GM12878 (cell line): Measurements from ENCODE around the gene RMND1. TPM values are rescaled to one million over a fixed set of nuclear protein-coding genes. Genes with fewer than 3 reads are reported as not detected.

Experiments
- ATAC-seq: fragments of 200-7000 bp; cut with Tn5 transposase; 3 replicates; pipeline ENCODE4 v1.9.1; 2020; ENCODE audit warnings: mild to moderate bottlenecking, moderate library complexity
- BruUV-seq: library from RNA; stranded (reverse); fragments of 400-500 nt; replicated peaks from 2 replicates; lab custom pipeline; 2021; lab: Mats Ljungman, UMichigan
- CTCF ChIA-PET: fragments of 300-600 bp; sonication (Branson Sonifier 250); formaldehyde crosslinking; extraction: SDS; loops from one replicate; lab custom pipeline; 2021; ENCODE audit warnings: inconsistent platforms; lab: Yijun Ruan, JAX
- POLR2A ChIA-PET: fragments of 350-600 bp; formaldehyde crosslinking; extraction: SDS; loops from one replicate; lab custom pipeline; 2021; ENCODE audit warnings: inconsistent platforms; lab: Charles Lee
- RAD21 ChIA-PET: fragments of 300-600 bp; sonication (Branson Sonifier 250); formaldehyde crosslinking; loops from one replicate; lab custom pipeline; 2023; ENCODE audit warnings: antibody characterized with exemption; ENCODE audit not compliant: unreplicated experiment; lab: Charles Lee
- SMC1A ChIA-PET: fragments of 300-600 bp; sonication (Branson Sonifier 250); formaldehyde crosslinking; loops from one replicate; lab custom pipeline; 2023; ENCODE audit not compliant: unreplicated experiment, uncharacterized antibody; lab: Charles Lee
- DNase-seq: peaks from one replicate; pipeline ENCODE4 v3.0.0-alpha.2; 2011; ENCODE audit warnings: low read depth, low spot score
- FAIRE-seq: peaks from 3 replicates; lab custom pipeline; 2011; peaks lifted over from hg19 to GRCh38; lab: Jason Lieb, UNC
- H2AFZ ChIP-seq: 2 replicates; pipeline ENCODE4 v1.6.0; 2011; ENCODE audit warnings: low read depth, low read length, control low read depth; ENCODE audit not compliant: control insufficient read depth
- H3K27ac ChIP-seq: 2 replicates; pipeline ENCODE4 v1.5.1; 2011; ENCODE audit warnings: control low read depth; ENCODE audit not compliant: control insufficient read depth, insufficient read depth
- H3K27me3 ChIP-seq, 2 experiments: replicated peaks in 1 of 2; 2 replicates each; pipeline versions ENCODE4 v1.6.0 to v1.6.1; 2011; ENCODE audit warnings: low read length in 1 of 2; ENCODE audit not compliant: control insufficient read depth in 2 of 2, insufficient read depth in 2 of 2
- H3K36me3 ChIP-seq, 2 experiments: 2 replicates each; pipeline ENCODE4 v1.5.1; 2011; ENCODE audit warnings: low read length in 1 of 2; ENCODE audit not compliant: control insufficient read depth in 2 of 2, insufficient read depth in 2 of 2
- H3K4me1 ChIP-seq: 2 replicates; pipeline ENCODE4 v1.6.1; 2011; ENCODE audit warnings: mild to moderate bottlenecking, low read length, moderate library complexity, mixed read lengths; ENCODE audit not compliant: control insufficient read depth, insufficient read depth
- H3K4me2 ChIP-seq: 2 replicates; pipeline ENCODE4 v1.6.0; 2011; ENCODE audit warnings: control low read depth; ENCODE audit not compliant: control insufficient read depth, insufficient read depth
- H3K4me3 ChIP-seq: fragments of 200-600 bp; sonication (generic); 2 replicates; pipeline ENCODE4 v1.5.1; 2016
- H3K79me2 ChIP-seq: 2 replicates; pipeline ENCODE4 v1.6.0; 2011; ENCODE audit warnings: low read length; ENCODE audit not compliant: control insufficient read depth, insufficient read depth
- H3K9ac ChIP-seq: 2 replicates; pipeline ENCODE4 v1.8.0; 2011; ENCODE audit warnings: low read length, control low read depth, mixed read lengths; ENCODE audit not compliant: control insufficient read depth, insufficient read depth
- H3K9me3 ChIP-seq: replicated peaks from 3 replicates; pipeline ENCODE4 v1.5.1; 2011; ENCODE audit warnings: mild to moderate bottlenecking, low read length; ENCODE audit not compliant: control insufficient read depth, insufficient read depth
- H4K20me1 ChIP-seq: 2 replicates; pipeline ENCODE4 v1.6.0; 2011; ENCODE audit not compliant: control insufficient read depth, insufficient read depth
- CEBPB ChIP-seq, 2 experiments: fragments of 150-350 bp in 1 of 2; IDR thresholded peaks; 2 replicates each; pipeline ENCODE4 v1.6.1; 2012 to 2014; ENCODE audit warnings: low read depth in 2 of 2, low read length in 2 of 2, borderline replicate concordance in 1 of 2, inconsistent platforms in 1 of 2
- CHD2 ChIP-seq: IDR thresholded peaks from 2 replicates; pipeline ENCODE4 v1.6.1; 2011; ENCODE audit warnings: low read depth, low read length, improper control_type of control experiment, borderline replicate concordance
- E4F1 ChIP-seq: fragments of 450-650 bp; IDR thresholded peaks from 2 replicates; pipeline ENCODE4 v1.6.1; 2018; ENCODE audit warnings: borderline replicate concordance, mild to moderate bottlenecking; ENCODE audit not compliant: partially characterized antibody
- ETV6 ChIP-seq, 2 experiments: fragments of 450-650 bp in 1 of 2; IDR thresholded peaks in 1 of 2; conservative IDR thresholded peaks in 1 of 2; 2 replicates each; pipeline ENCODE4 v1.6.1; 2014; ENCODE audit warnings: antibody characterized with exemption in 1 of 2, borderline replicate concordance in 1 of 2, low read depth in 1 of 2, mild to moderate bottlenecking in 1 of 2, moderate library complexity in 1 of 2
- LARP7 ChIP-seq: fragments of 450-650 bp; IDR thresholded peaks from 2 replicates; pipeline ENCODE4 v1.6.1; 2017; ENCODE audit warnings: mild to moderate bottlenecking
- NBN ChIP-seq: fragments of 450-650 bp; IDR thresholded peaks from 2 replicates; pipeline ENCODE4 v1.6.1; 2016
- NFYA ChIP-seq: IDR thresholded peaks from 2 replicates; pipeline ENCODE4 v1.6.1; 2011; ENCODE audit warnings: low read depth, mild to moderate bottlenecking, low read length, improper control_type of control experiment, borderline replicate concordance
- POLR2AphosphoS5 ChIP-seq: IDR thresholded peaks from 2 replicates; pipeline ENCODE4 v1.6.1; 2011; ENCODE audit warnings: mild to moderate bottlenecking, low read length, inconsistent platforms
- POU2F2 ChIP-seq: IDR thresholded peaks from 3 replicates; pipeline ENCODE4 v1.6.1; 2011; ENCODE audit warnings: low read depth, mild to moderate bottlenecking, low read length, borderline replicate concordance
- RB1 ChIP-seq: fragments of 450-650 bp; formaldehyde crosslinking; IDR thresholded peaks from 2 replicates; pipeline ENCODE4 v1.6.1; 2017; ENCODE audit warnings: mild to moderate bottlenecking, borderline replicate concordance
- RBBP5 ChIP-seq: fragments of 200-600 bp; sonication (generic); conservative IDR thresholded peaks from 2 replicates; pipeline ENCODE4 v1.6.1; 2016
- USF2 ChIP-seq: IDR thresholded peaks from 2 replicates; pipeline ENCODE4 v1.6.1; 2011; ENCODE audit warnings: low read depth, low read length, improper control_type of control experiment, borderline replicate concordance
- ZBTB33 ChIP-seq: fragments of 450-650 bp; IDR thresholded peaks from 2 replicates; pipeline ENCODE4 v1.6.1; 2017; ENCODE audit warnings: mild to moderate bottlenecking
- WGBS: methylation state at CpG from one replicate; pipeline ENCODE4 v1.1.6; 2016; ENCODE audit warnings: low lambda C conversion rate; ENCODE audit not compliant: insufficient replicate concordance, insufficient coverage; ENCODE audit errors: missing lambda C conversion rate; 5-methylcytosine and 5-hydroxymethylcytosine counted together
- in situ Hi-C: fragments of 300-500 bp; cut with MboI; formaldehyde crosslinking; loops from 9 replicates; pipeline ENCODE4 v1.14.3; 2018; ENCODE audit warnings: mixed read lengths
- intact Hi-C: fragments of 100-400 bp; cut with micrococcal nuclease; formaldehyde crosslinking; loops from one replicate; pipeline ENCODE4 v1.14.2; 2022; ENCODE audit not compliant: unreplicated experiment
- polyA plus RNA-seq, 11 experiments: library from polyadenylated mRNA; depleted of rRNA in 4 of 11; unstranded in 6 of 11; stranded (reverse) in 5 of 11; fragments of >200 nt; fragmentation: Nextera tagmentation in 4 of 11; fragmentation: Illumina TruSeq in 1 of 11; extraction: Ambion mirVana in 4 of 11; extraction: Trizol in 1 of 11; gene quantifications; 1 replicate in 1 of 11; 2 replicates in 10 of 11; pipeline versions ENCODE4 v1.2.1 to v1.2.3, GENCODE V29; 2011 to 2016; ENCODE audit warnings: inconsistent platforms in 2 of 11, missing spikeins in 2 of 11, low read depth in 1 of 11
- total RNA-seq, 4 experiments: library from RNA; depleted of rRNA in 3 of 4; stranded (reverse); fragments of >200 nt in 3 of 4; fragmentation: Illumina TruSeq in 1 of 4; extraction: Trizol in 1 of 4; gene quantifications; 2 replicates each; pipeline versions ENCODE4 v1.2.1 to v1.2.3, GENCODE V29; 2013 to 2021
- TF ChIP-seq, protein P1 (sequence below): fragments of 450-650 bp; formaldehyde crosslinking; IDR thresholded peaks from 2 replicates; pipeline ENCODE4 v1.4.0; 2022; ENCODE audit warnings: mild to moderate bottlenecking, moderate library complexity
- TF ChIP-seq, protein P2 (sequence below): fragments of 450-650 bp; IDR thresholded peaks from 2 replicates; pipeline ENCODE4 v1.6.1; 2016; ENCODE audit warnings: mild to moderate bottlenecking

RMND1 gene
- total and polyA plus RNA-seq, 10 of the 15 experiments (the other 5 are each of a cell fraction or from before 2014, with no cell fraction given) = 15.9 to 34.5 (median 21.4) TPM

DNA sequence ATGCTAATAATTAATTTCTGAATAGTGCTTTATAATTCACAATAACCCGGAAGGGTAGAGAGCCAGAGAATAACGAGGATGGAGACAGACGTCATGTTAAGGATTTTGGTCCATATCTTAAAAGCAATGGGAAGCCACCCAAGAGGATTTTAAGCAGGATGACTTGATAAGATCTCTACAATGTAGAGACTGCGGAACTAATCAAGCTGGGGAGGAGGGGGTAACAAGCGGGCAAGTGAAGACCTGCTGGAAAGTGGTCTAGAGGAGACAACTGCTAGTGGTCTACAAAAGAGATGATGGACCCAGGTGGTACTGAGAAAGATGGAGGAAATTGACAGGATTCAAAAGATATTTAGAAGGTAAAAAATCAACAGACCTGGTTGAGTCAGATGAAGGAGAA, 67.8 kb downstream of the RMND1 start:
- Histone ChIP-seq H3K27me3 (no peaks in the 10 kb centered on the region), H3K4me1 (peaks cover 31% of the 10 kb centered on the region), H3K4me3 (no peak overlapping the region), H2AFZ (no peak overlapping the region), H3K9me3 (no peaks in the 10 kb centered on the region), H3K36me3 (peaks cover 0 to 4% of the 10 kb centered on the region in 2 experiments; a peak in 2 of 4 replicates), H3K79me2 (peaks cover 81% of the 10 kb centered on the region), H3K27ac (no peak overlapping the region), H3K4me2 (no peak overlapping the region), H4K20me1 (no peaks in the 10 kb centered on the region), H3K9ac (no peak overlapping the region)
- ChIA-PET SMC1A (no interaction called here), RAD21 (no interaction called here), POLR2A (interaction anchor here (0.6 kb wide), 1 partner anchor 1691 kb away, joined by 3 read pairs; no protein-coding TSS in a partner anchor), CTCF (interaction anchor here (1.3 kb wide), 1 partner anchor 11 kb away, joined by 3 read pairs; no protein-coding TSS in a partner anchor)
- no peak for FAIRE-seq
- no peak for DNase-seq
- intact Hi-C loops (no loop called here), in situ Hi-C loops (no loop called here)
- 97% methylated on average over 5 of the region's 5 CpGs for WGBS
- ATAC-seq = no peak
- BruUV-seq = no TSS peak
- TF ChIP-seq, protein P1, sequence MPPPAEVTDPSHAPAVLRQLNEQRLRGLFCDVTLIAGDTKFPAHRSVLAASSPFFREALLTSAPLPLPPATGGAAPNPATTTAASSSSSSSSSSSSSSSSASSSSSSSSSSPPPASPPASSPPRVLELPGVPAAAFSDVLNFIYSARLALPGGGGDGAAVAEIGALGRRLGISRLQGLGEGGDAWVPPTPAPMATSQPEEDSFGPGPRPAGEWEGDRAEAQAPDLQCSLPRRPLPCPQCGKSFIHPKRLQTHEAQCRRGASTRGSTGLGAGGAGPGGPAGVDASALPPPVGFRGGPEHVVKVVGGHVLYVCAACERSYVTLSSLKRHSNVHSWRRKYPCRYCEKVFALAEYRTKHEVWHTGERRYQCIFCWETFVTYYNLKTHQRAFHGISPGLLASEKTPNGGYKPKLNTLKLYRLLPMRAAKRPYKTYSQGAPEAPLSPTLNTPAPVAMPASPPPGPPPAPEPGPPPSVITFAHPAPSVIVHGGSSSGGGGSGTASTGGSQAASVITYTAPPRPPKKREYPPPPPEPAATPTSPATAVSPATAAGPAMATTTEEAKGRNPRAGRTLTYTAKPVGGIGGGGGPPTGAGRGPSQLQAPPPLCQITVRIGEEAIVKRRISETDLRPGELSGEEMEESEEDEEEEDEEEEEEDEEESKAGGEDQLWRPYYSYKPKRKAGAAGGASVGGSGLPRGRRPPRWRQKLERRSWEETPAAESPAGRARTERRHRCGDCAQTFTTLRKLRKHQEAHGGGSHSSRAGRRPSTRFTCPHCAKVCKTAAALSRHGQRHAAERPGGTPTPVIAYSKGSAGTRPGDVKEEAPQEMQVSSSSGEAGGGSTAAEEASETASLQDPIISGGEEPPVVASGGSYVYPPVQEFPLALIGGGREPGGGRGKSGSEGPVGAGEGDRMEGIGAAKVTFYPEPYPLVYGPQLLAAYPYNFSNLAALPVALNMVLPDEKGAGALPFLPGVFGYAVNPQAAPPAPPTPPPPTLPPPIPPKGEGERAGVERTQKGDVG (CRISPR knock-in tag) = no peak
- no peak for TF ChIP-seq POU2F2
- no peak for TF ChIP-seq E4F1
- no peak for TF ChIP-seq ZBTB33
- no peak for TF ChIP-seq LARP7
- no peak for TF ChIP-seq NBN
- TF ChIP-seq USF2 = no peak
- TF ChIP-seq POLR2AphosphoS5 = no peak
- TF ChIP-seq RBBP5 = no peak
- TF ChIP-seq CEBPB (IDR thresholded peaks at IDR 0.05; ENCODE audit: borderline replicate concordance in 1 of 2, low read depth in 2 of 2, low read length in 2 of 2) = no peak
- no peak for TF ChIP-seq RB1
- no peak for TF ChIP-seq CHD2
- no peak for TF ChIP-seq NFYA
- TF ChIP-seq ETV6 (conservative IDR thresholded peaks at IDR 0.05 in 1 of 2, IDR thresholded peaks at IDR 0.05 in 1 of 2; ENCODE audit: borderline replicate concordance in 1 of 2, low read depth in 1 of 2) = no peak
- TF ChIP-seq, protein P2, sequence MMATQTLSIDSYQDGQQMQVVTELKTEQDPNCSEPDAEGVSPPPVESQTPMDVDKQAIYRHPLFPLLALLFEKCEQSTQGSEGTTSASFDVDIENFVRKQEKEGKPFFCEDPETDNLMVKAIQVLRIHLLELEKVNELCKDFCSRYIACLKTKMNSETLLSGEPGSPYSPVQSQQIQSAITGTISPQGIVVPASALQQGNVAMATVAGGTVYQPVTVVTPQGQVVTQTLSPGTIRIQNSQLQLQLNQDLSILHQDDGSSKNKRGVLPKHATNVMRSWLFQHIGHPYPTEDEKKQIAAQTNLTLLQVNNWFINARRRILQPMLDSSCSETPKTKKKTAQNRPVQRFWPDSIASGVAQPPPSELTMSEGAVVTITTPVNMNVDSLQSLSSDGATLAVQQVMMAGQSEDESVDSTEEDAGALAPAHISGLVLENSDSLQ = no peak
